Left colon (tissue), 2 donors: ENCODE results near the gene RNFT2. TPM values are rescaled to one million over a fixed set of nuclear protein-coding genes. Genes with fewer than 3 reads are reported as not detected.
A peak's percentile ranks its signal among the peaks of the same experiment; 100 is the strongest.
"Not testable (repeated sequence)": the region's sequence is repeated elsewhere in the genome, so short reads cannot be mapped to it uniquely, and the experiment has no call there.

ENCODE experiments used
- ATAC-seq: fragments of 200-7000 bp; cut with Tn5 transposase; one replicate; pipeline ENCODE4 v1.9.1; 2020; ENCODE audit warnings: mild to moderate bottlenecking, moderate library complexity
- DNase-seq, 2 donors: peaks; one replicate each; pipeline ENCODE4 v3.0.0-alpha.2; 2020
- intact Hi-C, 2 donors: fragments of 100-400 bp; cut with DNase I in 1 of 2; cut with micrococcal nuclease in 1 of 2; formaldehyde crosslinking; loops; one replicate each; pipeline versions ENCODE4 v1.11.2 to v1.14.0; 2022; cut with DNase I, micrococcal nuclease
- total RNA-seq, 2 donors: library from RNA; stranded (reverse); fragmentation: NEBNext Ultra II Directional; extraction: Animal tissue kit (Norgen Biotek cat#: 25700); gene quantifications; one replicate each; pipeline ENCODE4 v1.2.1, GENCODE V29; 2021
- donor health status: DM: no; HTN: no; CAD: no.
- donor health status: DM: yes; HTN: yes; CAD: no.

Gene RNFT2
- total RNA-seq, 2 donors from 2014 or later = 2.3 to 2.8 TPM

DNA sequence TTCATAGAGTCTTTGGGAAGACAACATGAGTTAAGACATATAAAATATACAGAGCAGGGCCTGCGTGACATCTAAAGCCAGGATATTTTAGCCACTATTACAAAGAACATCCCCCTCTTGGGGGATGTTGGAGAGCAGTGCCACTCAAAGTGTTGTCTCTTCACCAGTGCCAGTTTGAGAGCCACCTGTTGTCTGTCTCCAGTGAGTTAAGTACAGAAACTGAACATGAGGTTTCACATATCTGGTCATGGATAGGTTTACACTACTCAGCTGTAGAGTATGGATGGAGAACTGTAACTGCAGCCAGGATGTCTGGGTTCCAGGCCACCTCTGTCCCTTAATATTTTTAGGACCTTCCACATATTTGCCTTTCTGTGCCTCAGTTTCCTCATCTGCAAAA lies 39.1 kb downstream of the RNFT2 start:
- no peak for DNase-seq
- no peak for ATAC-seq
- intact Hi-C loops = no loop called here

DNA sequence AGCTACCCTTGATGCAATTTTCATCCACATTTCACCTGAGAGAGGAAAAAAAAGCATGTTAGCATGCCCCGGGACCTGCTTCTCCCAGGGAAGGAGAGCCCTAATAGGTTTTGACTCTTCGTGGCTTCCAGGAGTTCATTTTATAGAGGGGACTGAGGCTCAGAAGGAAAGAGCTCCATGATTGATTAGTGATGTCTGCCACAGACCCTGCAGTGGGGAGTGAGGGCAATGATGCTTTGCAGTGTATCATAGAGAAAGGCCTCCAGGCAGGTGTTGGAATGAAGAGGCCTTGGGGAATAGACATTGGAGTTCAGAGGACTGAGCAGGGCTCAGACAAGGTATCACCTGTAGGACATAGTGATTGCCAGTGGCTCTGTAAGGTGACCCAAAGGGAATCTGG lies 41.5 kb downstream of the RNFT2 start:
- no peak for ATAC-seq
- intact Hi-C loops = no loop called here
- no peak for DNase-seq

DNA sequence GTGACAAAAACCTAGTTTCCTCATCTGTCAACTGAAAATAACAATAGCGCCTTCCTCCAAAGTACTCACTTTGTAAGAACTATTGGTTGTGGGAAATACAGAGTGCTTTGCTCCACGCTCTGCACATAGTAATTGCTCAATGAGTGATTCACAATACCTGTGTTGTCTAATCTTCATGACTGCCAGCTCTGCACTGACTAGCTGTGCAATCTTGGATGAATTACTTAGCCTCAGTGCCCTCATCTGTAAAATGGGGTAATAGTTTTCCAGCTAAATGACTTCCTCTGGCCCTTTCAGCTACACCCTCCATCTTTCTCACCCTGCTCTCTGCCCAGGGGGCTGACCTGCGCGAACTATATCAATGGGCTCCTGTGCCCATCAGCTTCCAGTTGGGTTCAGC lies 42.8 kb downstream of the RNFT2 start:
- intact Hi-C loops = no loop called here
- no peak for ATAC-seq

DNA sequence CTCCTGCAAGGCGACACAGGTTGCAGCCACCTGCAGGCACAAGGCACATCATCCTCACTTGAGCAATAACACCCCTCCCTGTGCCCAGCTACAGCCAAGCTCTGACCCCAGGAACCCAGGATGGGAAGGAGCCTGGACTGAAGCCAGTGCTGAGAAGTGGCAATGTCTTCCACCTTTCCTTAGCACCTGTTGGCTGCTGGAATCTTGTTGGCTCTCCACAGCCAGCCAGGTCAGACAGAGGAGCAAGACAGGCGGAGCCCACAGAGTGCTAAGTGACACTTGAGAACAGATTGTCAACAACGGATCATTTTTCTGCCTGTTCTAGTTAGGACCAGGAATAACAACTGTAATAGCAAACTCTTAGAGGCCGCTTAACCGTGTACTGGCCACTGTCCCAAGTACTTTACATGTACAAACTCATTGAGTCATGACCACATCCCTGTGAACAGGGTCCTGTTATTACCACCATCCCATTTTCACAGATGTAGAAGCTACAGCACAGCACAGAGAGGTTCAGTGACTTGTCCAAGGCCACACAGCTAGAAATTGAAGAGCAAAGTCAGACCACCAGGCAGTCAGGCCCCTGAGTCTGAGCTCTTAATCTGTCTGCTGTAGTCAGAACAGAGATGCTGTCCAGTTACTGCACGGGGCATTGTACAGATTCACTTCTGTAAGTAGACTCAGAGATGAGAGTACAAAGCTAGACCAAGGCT lies 45.6 kb downstream of the RNFT2 start:
- DNase-seq (no peak), ATAC-seq (no peak)
- intact Hi-C loops = no loop called here

More for the DNA sequence above, 42.8 kb downstream of the RNFT2 start:
- no peak for DNase-seq

DNA sequence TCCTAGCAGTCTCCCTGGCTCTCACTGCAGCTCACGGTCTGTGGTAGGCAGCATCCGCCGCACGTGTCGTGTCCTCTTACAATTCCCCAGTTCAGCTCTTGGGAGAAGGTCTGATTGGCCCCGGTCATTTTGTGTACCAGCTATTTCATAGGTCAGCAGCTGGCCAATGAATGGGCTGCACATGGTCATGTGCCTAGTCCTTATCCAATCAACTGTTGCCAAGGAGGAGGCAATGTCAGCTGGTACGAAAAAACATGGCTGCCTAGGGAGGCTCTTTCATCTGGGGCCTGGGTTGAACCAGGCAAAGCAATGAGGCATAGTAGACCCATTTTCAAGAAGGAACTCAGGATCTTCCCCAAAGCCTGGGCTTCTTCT lies 46.1 kb downstream of the RNFT2 start:
- intact Hi-C loops = no loop called here
- no peak for DNase-seq
- ATAC-seq = no peak

DNA sequence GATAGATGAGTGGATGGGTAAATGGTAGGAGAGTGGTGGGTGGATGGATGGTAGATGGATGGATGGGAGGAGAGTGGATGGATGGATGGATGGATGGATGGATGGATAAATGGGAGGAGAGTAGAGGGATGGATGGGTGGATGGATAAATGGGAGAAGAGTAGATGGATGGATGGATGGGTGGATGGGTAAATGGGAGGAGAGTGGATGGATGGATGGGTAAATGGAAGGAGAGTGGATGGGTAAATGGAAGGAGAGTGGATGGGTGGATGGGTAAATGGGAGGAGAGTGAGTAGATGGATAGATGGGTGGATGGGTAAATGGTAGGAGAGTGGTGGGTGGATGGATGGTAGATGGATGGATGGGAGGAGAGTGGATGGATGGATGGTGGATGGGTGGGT lies 51.4 kb downstream of the RNFT2 start:
- intact Hi-C loops, ATAC-seq: not testable (repeated sequence)

DNA sequence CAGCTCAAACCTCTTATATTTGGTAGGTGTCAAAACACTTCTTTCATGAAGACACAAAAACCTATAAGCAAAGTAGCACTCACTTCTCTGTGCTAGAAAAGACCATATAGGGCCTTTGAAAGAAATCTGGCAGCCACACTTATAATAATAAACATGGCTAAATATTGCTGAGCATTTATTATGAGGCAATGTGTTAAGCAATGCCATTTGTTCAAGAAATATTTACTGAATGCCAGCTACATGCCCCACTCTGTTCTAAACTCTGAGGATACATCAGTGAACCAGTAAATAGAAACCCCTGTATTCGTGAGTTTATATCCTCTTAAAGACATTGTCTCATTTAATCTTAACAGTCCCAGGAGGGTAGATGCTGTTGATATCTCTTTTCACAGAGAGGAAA lies 52.0 kb downstream of the RNFT2 start:
- intact Hi-C loops = no loop called here
- DNase-seq (no peak), ATAC-seq (no peak)

More for the DNA sequence above, 51.4 kb downstream of the RNFT2 start:
- not testable (repeated sequence) for DNase-seq

DNA sequence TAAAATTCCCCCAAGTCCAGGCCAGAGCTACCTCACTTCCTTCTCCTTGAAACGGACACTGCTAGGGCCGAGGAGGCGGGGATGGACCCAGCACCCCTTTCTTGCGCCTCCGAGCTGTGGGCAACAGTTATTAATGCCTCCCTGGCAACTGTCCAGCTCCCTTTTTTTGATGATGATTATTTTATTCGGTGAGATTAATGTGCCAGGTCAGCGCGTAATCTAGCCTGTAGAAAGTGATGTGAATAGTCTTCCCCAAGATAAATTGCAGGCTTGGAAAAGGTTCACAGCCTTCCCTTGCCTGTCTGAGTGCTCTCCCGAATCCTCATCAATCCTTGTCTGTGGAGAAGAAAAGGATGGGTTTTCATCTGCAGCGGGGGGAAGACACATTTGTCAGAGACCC lies 54.3 kb downstream of the RNFT2 start:
- DNase-seq (no peak), ATAC-seq (no peak)
- intact Hi-C loops = no loop called here

DNA sequence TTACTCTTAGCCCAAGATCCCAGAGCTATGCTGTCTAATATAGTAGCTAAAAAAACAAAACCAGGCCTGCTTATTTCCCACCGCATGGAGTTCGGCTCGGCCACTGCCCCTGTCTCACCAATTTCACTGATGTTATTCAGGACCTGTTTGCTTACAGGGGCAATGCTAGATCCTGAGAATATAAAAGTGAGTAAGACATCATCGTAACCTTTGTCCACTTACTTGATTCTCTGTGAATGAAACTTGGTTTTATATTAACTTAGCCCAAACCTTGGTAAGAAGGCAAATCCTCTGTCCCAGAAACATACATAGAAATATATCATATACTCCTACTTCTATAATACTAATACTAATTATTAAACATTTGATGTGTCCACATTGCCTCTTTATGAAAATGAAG lies 56.6 kb downstream of the RNFT2 start:
- ATAC-seq (peak; percentile 94), DNase-seq (no peak)
- intact Hi-C loops = no loop called here

DNA sequence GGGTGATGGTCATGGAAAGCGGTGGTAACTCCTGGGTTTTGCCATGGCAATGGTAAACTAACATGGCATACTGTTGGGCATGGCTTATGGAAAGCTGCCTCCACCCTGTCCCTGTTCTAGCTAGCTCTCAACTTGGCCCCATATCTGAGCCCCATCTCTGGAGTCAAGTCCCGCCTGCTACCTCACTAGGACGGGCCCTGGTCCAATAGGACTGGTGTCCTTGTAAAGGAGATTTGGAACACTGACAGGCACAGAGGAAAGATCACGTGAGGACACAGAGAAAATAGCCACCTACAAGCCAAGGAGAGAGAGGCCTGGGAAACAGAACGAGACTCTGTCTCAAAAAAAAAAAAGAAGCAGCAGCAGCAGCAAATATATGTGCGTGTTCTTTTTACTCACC lies 59.8 kb downstream of the RNFT2 start:
- intact Hi-C loops = no loop called here
- no peak for ATAC-seq
- no peak for DNase-seq

GRCh38 chr12:116798719-116799118 lies 60.6 kb downstream of the RNFT2 start:
- no peak for DNase-seq
- intact Hi-C loops = no loop called here
- no peak for ATAC-seq

- ATAC-seq (no peak), DNase-seq (no peak)
Observed at GRCh38 chr12:116799955-116800354, 61.8 kb downstream of the RNFT2 start.

DNA sequence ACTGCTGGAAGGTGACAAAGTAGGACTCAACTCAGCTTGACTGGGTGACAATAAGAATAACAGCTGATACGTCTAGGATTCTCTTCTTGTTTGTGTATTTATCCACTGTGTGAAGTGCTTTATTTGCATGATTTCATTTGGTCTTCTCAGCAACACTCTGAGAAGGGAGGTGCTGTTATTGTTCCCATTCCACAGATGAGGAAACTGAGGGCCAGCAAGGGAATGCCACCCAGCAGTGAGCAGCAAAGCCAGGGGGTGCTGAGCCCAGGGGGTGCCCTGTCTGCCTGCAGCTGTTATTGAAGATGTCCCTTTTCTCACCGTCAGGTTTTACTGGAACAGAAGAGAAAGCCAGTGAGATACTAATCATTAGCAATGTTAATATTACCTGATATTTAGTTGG lies 62.8 kb downstream of the RNFT2 start:
- no peak for ATAC-seq
- DNase-seq = no peak
- intact Hi-C loops = no loop called here

More at GRCh38 chr12:116799955-116800354, 61.8 kb downstream of the RNFT2 start:
- intact Hi-C loops = no loop called here

DNA sequence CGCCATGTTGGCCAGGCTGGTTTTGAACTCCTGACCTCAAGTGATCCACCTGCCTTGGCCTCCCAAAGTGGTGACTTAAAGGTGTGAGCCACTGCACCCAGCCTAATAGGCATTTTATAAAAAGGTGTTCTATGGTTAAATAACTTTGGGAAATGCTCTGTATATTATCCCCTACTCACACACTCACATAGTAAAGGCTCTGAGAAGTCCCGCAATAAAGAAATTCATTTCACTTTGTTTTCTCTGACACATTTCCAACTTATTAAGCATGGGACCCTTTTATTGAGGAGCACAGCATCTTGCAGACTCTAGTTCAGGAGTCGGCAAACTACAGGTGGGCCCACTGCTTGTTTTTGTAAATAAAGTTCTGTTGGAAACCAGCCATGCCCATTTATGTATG lies 63.9 kb downstream of the RNFT2 start:
- DNase-seq = no peak
- ATAC-seq = no peak
- intact Hi-C loops = no loop called here

DNA sequence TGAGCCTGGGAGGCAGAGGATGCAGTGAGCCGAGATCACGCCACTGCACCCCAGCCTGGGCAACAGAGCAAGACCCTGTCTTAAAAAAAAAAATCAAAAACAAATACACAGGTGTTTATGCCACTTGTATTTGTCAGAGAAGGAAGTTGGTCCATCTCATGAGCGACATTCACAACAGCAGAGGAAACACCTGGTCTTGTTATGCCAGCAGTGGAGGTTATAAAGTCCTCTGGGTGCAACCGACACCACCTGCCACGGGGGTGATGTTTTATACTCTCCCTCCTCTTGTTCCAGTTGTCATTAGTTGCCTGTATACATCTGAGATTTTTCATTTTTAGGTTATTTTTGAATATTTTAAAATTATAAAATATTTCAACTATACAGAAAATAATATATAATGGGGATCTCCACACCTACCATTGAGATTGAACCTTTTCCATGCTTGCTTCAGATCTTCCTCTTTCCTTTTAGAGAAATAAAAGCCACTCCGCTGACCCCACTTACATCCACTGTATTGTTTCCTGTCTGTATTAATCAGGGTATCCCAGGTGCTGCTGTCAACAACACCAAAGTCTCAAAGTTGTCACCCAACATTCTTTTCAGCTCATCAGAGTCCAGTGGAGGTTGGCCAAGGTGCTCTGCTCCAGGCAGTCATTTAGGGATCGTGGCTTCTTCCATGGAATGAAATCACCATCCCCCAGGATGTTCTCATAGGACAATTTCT lies 65.1 kb downstream of the RNFT2 start:
- DNase-seq (no peak), ATAC-seq (no peak)

DNA sequence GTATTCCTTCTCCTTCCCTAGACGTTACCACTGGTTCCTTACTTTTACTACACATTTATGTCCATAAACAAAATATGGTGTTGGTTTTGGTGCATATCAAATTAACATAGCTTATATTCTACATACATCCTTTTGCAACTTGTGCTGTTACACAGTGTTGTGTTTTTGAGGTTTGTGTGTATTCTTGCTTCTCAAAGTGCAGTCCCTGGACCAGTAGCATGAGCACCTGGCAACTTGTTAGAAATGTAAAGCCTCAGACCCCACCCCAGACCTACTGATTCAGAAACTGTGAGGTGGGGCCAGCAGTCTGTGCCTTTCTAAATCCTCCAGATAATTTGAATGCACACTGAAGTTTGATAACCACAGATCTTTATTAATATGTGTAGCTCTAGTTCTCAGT lies 65.9 kb downstream of the RNFT2 start:
- ATAC-seq (no peak), DNase-seq (no peak)
- intact Hi-C loops = no loop called here

More for the DNA sequence above, 65.1 kb downstream of the RNFT2 start:
- intact Hi-C loops = no loop called here

DNA sequence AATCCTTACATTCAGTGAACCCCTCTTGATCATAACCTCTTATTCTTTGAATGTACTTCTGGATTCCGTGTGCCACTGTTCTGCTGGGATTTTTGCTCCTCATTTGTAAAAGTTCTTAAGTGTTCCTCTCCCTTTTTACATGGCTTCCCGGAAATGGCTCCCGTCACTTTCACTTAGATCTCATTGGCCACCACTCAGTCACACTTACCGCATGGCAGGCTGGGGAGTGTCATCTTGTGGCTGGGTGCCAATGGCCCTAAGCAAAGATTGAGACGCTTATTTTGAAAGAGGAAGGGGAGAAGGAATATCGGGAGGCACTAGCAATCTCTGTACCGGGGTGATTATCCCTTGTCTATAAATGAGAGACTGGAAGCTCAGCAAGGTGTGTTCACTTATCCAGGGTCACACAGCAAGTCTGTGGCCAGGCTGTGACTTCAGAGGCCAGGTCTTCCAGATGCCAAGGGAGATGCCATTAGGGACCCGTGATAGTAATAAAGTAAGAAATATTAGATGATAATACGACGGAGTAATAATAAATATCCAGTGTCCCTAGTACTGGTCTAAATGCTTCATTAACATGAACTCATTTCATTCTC lies 68.8 kb downstream of the RNFT2 start:
- no peak for DNase-seq
- ATAC-seq = no peak
- intact Hi-C loops = no loop called here

GRCh38 chr12:116807546-116807945 lies 69.4 kb downstream of the RNFT2 start:
- no peak for DNase-seq
- ATAC-seq = no peak
- intact Hi-C loops = no loop called here

GRCh38 chr12:116808113-116809105 lies 70.3 kb downstream of the RNFT2 start:
- ATAC-seq (no peak), DNase-seq (no peak)
- intact Hi-C loops = no loop called here
